DOHH2 (cell line): Measurements from ENCODE around the gene MAFG.

Experiments
- H3F3A ChIP-seq: fragments of 200-600 bp; sonication (generic), shearing (Covaris generic); 2 replicates; pipeline ENCODE4 v1.6.0; 2016; ENCODE audit warnings: antibody characterized with exemption, mild to moderate bottlenecking; ENCODE audit not compliant: control insufficient read depth, insufficient read depth
- H3K27ac ChIP-seq: fragments of 200-600 bp; sonication (generic); 2 replicates; pipeline ENCODE4 v1.5.1; 2014; ENCODE audit warnings: low read depth, mild to moderate bottlenecking, low read length, moderate library complexity
- H3K27me3 ChIP-seq: fragments of 200-600 bp; sonication (generic); 2 replicates; pipeline ENCODE4 v1.6.1; 2014; ENCODE audit warnings: mild to moderate bottlenecking, low read length, mixed read lengths; ENCODE audit not compliant: control insufficient read depth
- H3K36me3 ChIP-seq: fragments of 200-600 bp; sonication (generic); 2 replicates; pipeline ENCODE4 v1.6.1; 2014; ENCODE audit warnings: mild to moderate bottlenecking, low read length, moderate library complexity, mixed read lengths; ENCODE audit not compliant: control insufficient read depth
- H3K4me1 ChIP-seq: fragments of 200-600 bp; sonication (generic); 2 replicates; pipeline ENCODE4 v1.6.1; 2014; ENCODE audit warnings: mild to moderate bottlenecking, low read length, mixed read lengths; ENCODE audit not compliant: control insufficient read depth
- H3K4me2 ChIP-seq: fragments of 200-600 bp; sonication (generic); 2 replicates; pipeline ENCODE4 v1.6.0; 2014; ENCODE audit warnings: mild to moderate bottlenecking, low read length, moderate library complexity
- H3K4me3 ChIP-seq: fragments of 200-600 bp; sonication (generic); 2 replicates; pipeline ENCODE4 v1.5.1; 2014; ENCODE audit warnings: mild to moderate bottlenecking, low read length, mixed read lengths
- H3K79me2 ChIP-seq: fragments of 200-600 bp; sonication (generic); 2 replicates; pipeline ENCODE4 v1.6.1; 2014; ENCODE audit warnings: mild to moderate bottlenecking, low read length, mixed read lengths; ENCODE audit not compliant: control insufficient read depth
- H3K9me2 ChIP-seq: fragments of 200-600 bp; sonication (generic); replicated peaks from 2 replicates; pipeline ENCODE4 v1.6.1; 2014; ENCODE audit warnings: mild to moderate bottlenecking, low read length, mixed read lengths; ENCODE audit not compliant: control insufficient read depth
- H3K9me3 ChIP-seq: fragments of 200-600 bp; sonication (generic); 2 replicates; pipeline ENCODE4 v1.6.1; 2014; ENCODE audit warnings: antibody characterized with exemption, low read length, mixed read lengths; ENCODE audit not compliant: control insufficient read depth, insufficient read depth
- H4K20me1 ChIP-seq: fragments of 200-600 bp; sonication (generic); 2 replicates; pipeline ENCODE4 v1.6.0; 2014; ENCODE audit warnings: low read depth, mild to moderate bottlenecking, antibody characterized with exemption, low read length, moderate library complexity; ENCODE audit not compliant: control insufficient read depth, insufficient read depth
- EZH2phosphoT487 ChIP-seq: fragments of 200-600 bp; sonication (generic); IDR thresholded peaks from 2 replicates; pipeline ENCODE4 v1.6.1; 2017; ENCODE audit warnings: borderline replicate concordance, mild to moderate bottlenecking, antibody characterized with exemption, low read length, moderate library complexity, mixed read lengths
- TF ChIP-seq, protein P1 (sequence below): fragments of 200-600 bp; sonication (generic); IDR thresholded peaks from one replicate; pipeline ENCODE4 v1.5.1; 2014; ENCODE audit warnings: antibody characterized with exemption, mild to moderate bottlenecking, low read depth, low read length; ENCODE audit not compliant: poor library complexity, severe bottlenecking

Gene MAFG

DNA sequence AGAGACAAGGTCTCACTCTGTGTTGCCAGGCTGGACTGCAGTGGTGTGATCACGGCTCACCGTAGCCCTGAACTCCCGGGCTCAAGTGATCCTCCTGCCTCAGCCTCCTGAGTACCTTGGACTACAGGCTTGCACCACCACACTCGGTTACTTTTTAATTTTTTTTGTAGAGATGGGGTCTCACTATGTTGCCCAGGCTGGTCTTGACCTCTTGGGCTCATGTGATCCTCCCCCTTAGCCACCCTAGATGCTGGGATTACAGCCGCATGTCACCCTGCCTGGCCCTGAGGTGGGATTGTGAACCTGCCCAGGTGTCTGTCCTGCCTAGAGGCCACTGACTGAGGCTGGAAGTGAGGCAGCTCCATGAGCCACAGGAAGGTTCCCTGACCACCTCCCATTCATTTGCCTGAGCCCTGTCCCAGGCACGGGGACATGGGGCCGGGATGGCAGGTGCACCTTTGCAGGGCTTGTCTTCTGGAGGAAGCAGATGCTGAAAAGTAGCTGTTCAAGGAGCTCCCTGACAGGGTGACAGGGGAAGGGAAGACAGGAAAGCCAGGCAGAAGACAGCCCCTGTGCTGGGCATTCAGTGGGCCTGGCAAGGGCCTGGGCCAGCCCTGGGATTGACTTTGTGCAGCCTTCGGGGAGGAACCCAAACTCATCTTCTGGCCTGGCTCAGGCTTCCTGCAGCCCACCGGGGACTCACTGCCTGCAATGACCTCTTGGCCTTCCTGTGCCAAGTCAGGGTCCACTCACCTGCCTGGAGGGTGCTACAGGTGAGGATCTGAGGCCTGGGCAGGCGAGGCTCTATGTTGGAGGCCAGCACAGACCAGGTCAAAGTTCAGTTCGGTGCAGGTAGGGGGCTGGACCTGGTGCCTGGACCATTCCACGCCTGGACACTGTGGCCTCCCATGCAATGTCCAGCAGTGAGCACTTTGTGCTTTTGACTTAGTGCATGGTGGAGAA, 41.6 kb upstream of the MAFG start:
- no peak overlapping the region for H3K4me2 ChIP-seq
- no peaks in the 10 kb centered on the region for H3K79me2 ChIP-seq
- no peaks in the 10 kb centered on the region; the same call in 1 of the 2 replicates for H3K9me3 ChIP-seq
- H3K4me1 ChIP-seq, result peaks cover 27% of the 10 kb centered on the region
- no peaks in the 10 kb centered on the region for H3K36me3 ChIP-seq
- H3K27me3 ChIP-seq, result peaks cover 30% of the 10 kb centered on the region
- TF ChIP-seq EZH2phosphoT487, result no peak
- TF ChIP-seq, protein P1, sequence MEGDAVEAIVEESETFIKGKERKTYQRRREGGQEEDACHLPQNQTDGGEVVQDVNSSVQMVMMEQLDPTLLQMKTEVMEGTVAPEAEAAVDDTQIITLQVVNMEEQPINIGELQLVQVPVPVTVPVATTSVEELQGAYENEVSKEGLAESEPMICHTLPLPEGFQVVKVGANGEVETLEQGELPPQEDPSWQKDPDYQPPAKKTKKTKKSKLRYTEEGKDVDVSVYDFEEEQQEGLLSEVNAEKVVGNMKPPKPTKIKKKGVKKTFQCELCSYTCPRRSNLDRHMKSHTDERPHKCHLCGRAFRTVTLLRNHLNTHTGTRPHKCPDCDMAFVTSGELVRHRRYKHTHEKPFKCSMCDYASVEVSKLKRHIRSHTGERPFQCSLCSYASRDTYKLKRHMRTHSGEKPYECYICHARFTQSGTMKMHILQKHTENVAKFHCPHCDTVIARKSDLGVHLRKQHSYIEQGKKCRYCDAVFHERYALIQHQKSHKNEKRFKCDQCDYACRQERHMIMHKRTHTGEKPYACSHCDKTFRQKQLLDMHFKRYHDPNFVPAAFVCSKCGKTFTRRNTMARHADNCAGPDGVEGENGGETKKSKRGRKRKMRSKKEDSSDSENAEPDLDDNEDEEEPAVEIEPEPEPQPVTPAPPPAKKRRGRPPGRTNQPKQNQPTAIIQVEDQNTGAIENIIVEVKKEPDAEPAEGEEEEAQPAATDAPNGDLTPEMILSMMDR, result no peak
- H3K9me2 ChIP-seq, result no peaks in the 10 kb centered on the region
- no peak overlapping the region for H3K4me3 ChIP-seq
- H3K27ac ChIP-seq, result no peak overlapping the region
- H3F3A ChIP-seq, result no peaks in the 10 kb centered on the region
- no peaks in the 10 kb centered on the region for H4K20me1 ChIP-seq

GRCh38 chr17:81968396-81968745, 40.8 kb upstream of the MAFG start:
- Histone ChIP-seq H3K4me1 (peaks cover 27% of the 10 kb centered on the region), H3K79me2 (no peaks in the 10 kb centered on the region), H3K36me3 (no peaks in the 10 kb centered on the region), H3K9me3 (no peaks in the 10 kb centered on the region), H4K20me1 (no peaks in the 10 kb centered on the region), H3K9me2 (no peaks in the 10 kb centered on the region), H3K27ac (no peak overlapping the region), H3K4me3 (peak overlapping the region; percentile 62), H3K27me3 (peaks cover 36% of the 10 kb centered on the region), H3K4me2 (peak overlapping the region; percentile 68), H3F3A (no peaks in the 10 kb centered on the region)
- TF ChIP-seq, protein P1, result no peak
- TF ChIP-seq EZH2phosphoT487, result no peak

- H3K9me3 ChIP-seq, result no peaks in the 10 kb centered on the region
- no peaks in the 10 kb centered on the region for H3K9me2 ChIP-seq
- no peaks in the 10 kb centered on the region for H4K20me1 ChIP-seq
- peaks cover 41% of the 10 kb centered on the region for H3K27me3 ChIP-seq
- no peaks in the 10 kb centered on the region for H3K36me3 ChIP-seq
- no peak overlapping the region for H3K27ac ChIP-seq
- H3F3A ChIP-seq, result no peaks in the 10 kb centered on the region
- peak overlapping the region; percentile 62 for H3K4me3 ChIP-seq
- peaks cover 27% of the 10 kb centered on the region for H3K4me1 ChIP-seq
- peak overlapping the region; percentile 68 for H3K4me2 ChIP-seq
- H3K79me2 ChIP-seq, result no peaks in the 10 kb centered on the region
- TF ChIP-seq, protein P1, result no peak
- no peak for TF ChIP-seq EZH2phosphoT487
These were observed 40.2 kb upstream of the MAFG start for GRCh38 chr17:81967533-81968395.
